ENCODE results near the gene ABL1.

- TF ChIP-seq POLR2A (IDR thresholded peaks at IDR 0.05) (no peak), CTCF (IDR thresholded peaks at IDR 0.05) (no peak), EP300 (IDR thresholded peaks at IDR 0.05) (no peak)
These were observed 76.4 kb downstream of the ABL1 start for GRCh38 chr9:130911254-130912049.
